Right atrium auricular region (tissue), 2 donors: ENCODE results near the gene PEX5. TPM values are rescaled to one million over a fixed set of nuclear protein-coding genes. Genes with fewer than 3 reads are reported as not detected.

Experiments used
- DNase-seq: peaks from one replicate; pipeline ENCODE4 v3.0.0-alpha.2; 2019; ENCODE audit warnings: low spot score
- H3K27ac ChIP-seq, 2 donors: fragments of 200-600 bp; sonication (generic); 1 replicate in 1 of 2; 2 replicates in 1 of 2; pipeline ENCODE4 v1.5.1; 2016 to 2019
- H3K27me3 ChIP-seq, 2 donors: fragments of 200-600 bp; sonication (generic); one replicate each; pipeline versions ENCODE4 v1.5.1 to v1.6.0; 2017 to 2019
- H3K36me3 ChIP-seq: fragments of 200-600 bp; sonication (generic); one replicate; pipeline ENCODE4 v1.5.1; 2016
- H3K4me1 ChIP-seq, 2 donors: fragments of 200-600 bp; sonication (generic); one replicate each; pipeline versions ENCODE4 v1.5.1 to v1.6.0; 2017 to 2019
- H3K4me3 ChIP-seq, 2 donors: fragments of 200-600 bp; sonication (generic); 1 replicate in 1 of 2; 2 replicates in 1 of 2; pipeline ENCODE4 v1.5.1; 2017 to 2019; ENCODE audit warnings: mild to moderate bottlenecking in 1 of 2, moderate library complexity in 1 of 2
- H3K9me3 ChIP-seq, 2 donors: fragments of 200-600 bp; sonication (generic); one replicate each; pipeline ENCODE4 v1.5.1; 2019
- CTCF ChIP-seq, 2 donors: fragments of 200-600 bp; sonication (generic); IDR thresholded peaks; one replicate each; pipeline ENCODE4 v1.5.1; 2019; ENCODE audit warnings: antibody characterized with exemption in 2 of 2
- total RNA-seq, 2 donors: library from RNA; depleted of rRNA; stranded (reverse); fragments of >200 nt; gene quantifications; one replicate each; pipeline ENCODE4 v1.1.0, GENCODE V29; 2016

Gene PEX5
- 10 to 100 TPM; 11.6 to 25.0 TPM for total RNA-seq

- H3K4me3 ChIP-seq, result peak within 1 kb of the TSS; percentile 58 to 99
- H3K36me3 ChIP-seq, result no peaks in the 10 kb centered on the region
- peaks cover 0 to 22% of the 10 kb centered on the region in 2 donors for H3K4me1 ChIP-seq
- peak; percentile 91 for DNase-seq
- no peaks in the 10 kb centered on the region for H3K27me3 ChIP-seq
- H3K27ac ChIP-seq, result peak within 1 kb of the TSS; percentile 89 to 95
- TF ChIP-seq CTCF (IDR thresholded peaks at IDR 0.05), result no peak
- H3K9me3 ChIP-seq, result no peaks in the 10 kb centered on the region
These were observed at the start of gene PEX5 for GRCh38 chr12:7189398-7190267. Gene PEX5 (plus strand): TSS chr12:7189686. CDS start chr12:7190378, 692 bp downstream.

- Histone ChIP-seq H3K27ac (no peak overlapping the region), H3K36me3 (no peaks in the 10 kb centered on the region), H3K4me3 (no peak overlapping the region), H3K27me3 (no peaks in the 10 kb centered on the region), H3K4me1 (no peaks in the 10 kb centered on the region), H3K9me3 (no peaks in the 10 kb centered on the region)
- TF ChIP-seq CTCF (IDR thresholded peaks at IDR 0.05), result no peak
- DNase-seq, result no peak
These were observed 48.0 kb upstream of the PEX5 start for GRCh38 chr12:7141351-7142005.

- Histone ChIP-seq H3K4me1 (no peaks in the 10 kb centered on the region), H3K27me3 (no peaks in the 10 kb centered on the region), H3K36me3 (no peaks in the 10 kb centered on the region), H3K4me3 (no peak overlapping the region), H3K27ac (no peak overlapping the region), H3K9me3 (no peaks in the 10 kb centered on the region)
- no peak for DNase-seq
- TF ChIP-seq CTCF (IDR thresholded peaks at IDR 0.05), result peak; percentile 32 to 61
These were observed 47.3 kb upstream of the PEX5 start for GRCh38 chr12:7142056-7142644.

GRCh38 chr12:7142809-7143465 lies 46.5 kb upstream of the PEX5 start:
- H3K27me3 ChIP-seq, result no peaks in the 10 kb centered on the region
- no peaks in the 10 kb centered on the region for H3K9me3 ChIP-seq
- no peak for DNase-seq
- no peaks in the 10 kb centered on the region for H3K36me3 ChIP-seq
- TF ChIP-seq CTCF (IDR thresholded peaks at IDR 0.05), result no peak
- H3K4me3 ChIP-seq, result no peak overlapping the region
- no peak overlapping the region for H3K27ac ChIP-seq
- H3K4me1 ChIP-seq, result no peaks in the 10 kb centered on the region

GRCh38 chr12:7143564-7143963 lies 45.9 kb upstream of the PEX5 start:
- H3K27me3 ChIP-seq, result no peaks in the 10 kb centered on the region
- H3K36me3 ChIP-seq, result no peaks in the 10 kb centered on the region
- no peak for TF ChIP-seq CTCF (IDR thresholded peaks at IDR 0.05)
- H3K27ac ChIP-seq, result no peak overlapping the region
- H3K4me1 ChIP-seq, result no peaks in the 10 kb centered on the region
- no peak for DNase-seq
- H3K9me3 ChIP-seq, result no peaks in the 10 kb centered on the region
- H3K4me3 ChIP-seq, result no peak overlapping the region
